ENCODE measurements around the gene SLC6A6. TPM values are rescaled to one million over a fixed set of nuclear protein-coding genes. Genes with fewer than 3 reads are reported as not detected.

SLC6A6 gene
- total RNA-seq: 8.5 and 13.5 TPM in 2 replicates

DNA sequence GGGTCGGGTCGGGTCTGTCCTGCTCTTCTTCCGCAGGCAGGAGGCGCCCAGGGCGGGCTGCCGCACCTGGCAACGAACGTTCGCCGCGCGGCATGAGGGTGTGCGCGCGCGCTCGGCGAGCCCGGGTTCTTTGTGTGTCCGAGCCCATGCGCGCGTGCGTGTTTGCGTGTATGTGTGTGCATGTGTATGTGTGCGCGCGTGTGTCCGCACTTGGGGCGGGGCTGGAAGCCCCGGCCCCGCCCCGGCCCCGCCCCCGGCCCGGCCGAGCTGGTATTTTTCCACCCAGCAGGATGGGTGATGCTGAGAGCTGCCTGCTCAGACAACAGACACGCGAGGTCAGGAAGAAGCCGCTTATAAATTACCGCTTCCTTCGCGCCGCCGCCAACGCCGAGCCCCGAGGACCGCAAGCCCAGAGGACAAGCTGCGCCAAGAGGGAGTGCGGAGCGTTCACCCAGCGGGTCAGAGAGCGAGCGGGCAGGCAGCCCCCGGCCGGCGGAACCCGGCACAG, at the start of gene SLC6A6:
TSS of gene SLC6A6 (plus strand) at position 303 of the 508 bp plus-strand sequence. CDS start 41,029 bp downstream, outside the sequence.
- DNase-seq (ENCODE audit: low read depth in 2 of 2): peak; percentile 95 to 97

DNA sequence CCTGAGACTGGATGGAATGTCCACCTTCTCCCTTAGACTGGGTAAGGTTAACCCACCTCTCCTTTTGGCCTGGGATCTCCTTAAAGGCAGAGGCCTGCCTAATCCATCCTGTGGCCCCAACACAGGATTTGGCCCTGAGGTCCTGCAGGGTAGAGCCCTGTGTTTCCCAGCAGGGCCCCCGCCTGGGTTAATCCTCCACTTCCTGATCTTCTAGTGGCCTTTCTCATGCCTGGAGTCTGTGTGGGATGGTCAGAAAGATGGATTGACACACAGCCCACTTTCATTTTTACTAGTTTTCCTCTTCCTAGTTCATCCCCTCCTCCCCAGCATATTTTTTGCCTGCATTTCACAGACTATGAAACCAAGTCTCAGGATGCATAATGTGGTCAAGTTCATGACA, 48.9 kb upstream of the SLC6A6 start:
- DNase-seq (ENCODE audit: low read depth in 2 of 2): no peak

DNA sequence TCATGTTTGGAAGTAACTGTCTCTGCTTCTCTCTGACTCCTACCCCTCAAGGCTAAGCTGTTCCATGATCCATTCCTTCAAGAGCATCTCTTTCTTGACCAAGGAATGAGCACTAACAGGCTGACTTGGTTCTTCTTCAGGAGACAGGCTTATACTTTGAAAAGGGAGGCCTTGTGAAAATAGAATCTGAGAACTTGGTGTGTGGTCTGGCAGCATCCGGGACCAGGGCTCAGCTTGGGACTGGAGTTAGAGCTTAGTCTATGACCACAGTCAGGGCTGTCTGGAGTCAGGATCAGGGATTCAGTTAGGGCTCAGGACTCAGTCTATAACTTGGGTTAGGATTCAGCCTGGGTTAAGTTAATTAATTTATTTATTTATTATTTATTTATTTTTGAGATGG, 44.9 kb upstream of the SLC6A6 start:
- DNase-seq (ENCODE audit: low read depth in 2 of 2): no peak

DNA sequence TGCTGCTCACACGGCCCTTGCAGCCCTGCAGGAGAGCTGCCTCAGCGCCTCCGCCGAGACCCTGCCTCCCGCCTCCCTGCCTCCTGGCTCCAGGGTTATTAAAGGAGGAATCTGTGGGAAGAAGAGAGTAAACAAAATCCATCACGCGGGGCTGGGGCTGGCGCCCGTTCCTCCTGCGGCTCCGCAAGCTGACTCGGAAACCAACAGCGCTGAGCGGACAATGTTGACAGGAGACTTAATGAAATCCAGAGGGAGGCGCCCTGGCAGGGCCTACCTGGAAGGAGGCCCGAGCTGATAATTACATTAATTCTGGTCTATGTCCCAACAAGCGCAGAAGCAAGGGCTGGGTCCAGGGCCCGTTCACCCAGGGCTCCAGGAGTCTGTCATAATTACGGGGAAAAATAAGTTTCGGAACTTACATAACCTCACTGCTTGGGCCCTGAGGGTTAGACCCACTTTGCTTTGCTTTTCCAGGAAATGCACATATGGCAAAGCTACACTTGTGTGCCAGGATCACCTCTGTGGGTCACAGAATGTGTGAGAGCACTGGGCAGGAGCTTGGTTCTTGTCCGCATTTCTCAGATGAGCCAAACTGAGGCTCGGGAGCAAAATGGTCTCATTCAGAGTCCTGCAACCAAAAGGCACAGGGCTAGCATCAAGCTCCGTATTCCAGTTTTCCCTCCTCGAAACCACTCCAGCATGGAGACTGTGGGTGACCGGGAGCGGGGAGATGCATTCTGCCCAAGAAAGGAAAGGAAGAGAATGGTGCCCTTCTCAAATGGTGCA, 43.8 kb upstream of the SLC6A6 start:
- no peak for DNase-seq (ENCODE audit: low read depth in 2 of 2)

DNA sequence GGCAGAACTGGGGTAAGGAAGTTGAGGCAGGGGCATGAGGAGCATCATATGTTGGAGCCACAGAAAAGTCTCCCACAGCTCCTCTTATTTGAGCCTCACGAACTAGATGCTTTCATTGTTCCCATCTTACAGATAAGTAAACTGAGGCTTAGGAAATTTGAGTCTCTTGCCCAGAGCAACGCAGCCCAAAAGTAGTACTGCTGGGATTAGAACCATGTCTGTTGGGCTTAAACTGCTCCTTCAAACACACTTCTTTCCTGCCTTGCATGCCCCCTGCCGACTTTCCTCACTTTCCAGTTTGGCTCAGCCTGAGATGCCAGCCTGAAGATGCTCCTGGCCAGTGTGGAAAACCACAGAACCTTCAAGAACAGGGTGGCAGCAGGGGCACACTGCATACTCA, 43.1 kb upstream of the SLC6A6 start:
- DNase-seq (ENCODE audit: low read depth in 2 of 2): no peak

DNA sequence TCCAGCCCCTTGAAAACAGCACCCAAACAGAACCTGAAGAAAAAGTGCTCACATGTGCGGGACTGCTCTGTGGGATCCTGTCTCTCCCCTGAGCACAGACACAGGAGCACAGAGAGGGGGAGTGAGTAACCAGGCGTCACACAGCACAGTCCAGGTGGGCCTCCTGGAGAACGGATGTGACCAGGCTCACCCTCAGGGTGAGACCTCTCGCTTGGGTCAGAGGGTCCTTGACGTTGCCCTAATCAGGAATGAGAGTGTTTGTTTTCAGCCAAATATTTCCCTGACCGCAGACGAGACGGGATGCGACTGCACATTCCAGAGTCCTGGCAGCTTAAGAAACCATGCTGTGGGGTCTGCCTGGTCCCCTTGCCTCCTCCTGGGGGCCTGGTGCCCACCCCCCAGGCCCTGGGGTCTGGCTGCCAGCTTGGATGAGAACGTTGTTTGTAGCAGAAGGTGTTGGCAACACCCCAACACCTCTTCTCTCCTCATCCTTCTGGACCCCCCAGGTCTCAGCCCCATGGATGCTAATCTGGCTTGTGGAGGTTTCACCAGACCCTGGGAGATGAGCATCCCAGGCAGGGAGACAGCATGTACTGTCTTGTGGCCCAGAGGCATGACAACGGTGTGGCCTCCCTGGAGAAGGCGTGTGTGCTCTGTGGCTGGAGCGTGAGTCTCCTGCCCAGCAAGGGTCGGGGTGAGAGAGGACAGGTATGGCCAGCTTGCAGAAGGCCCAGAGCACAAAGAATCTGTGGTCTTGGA, 42.1 kb upstream of the SLC6A6 start:
- DNase-seq (ENCODE audit: low read depth in 2 of 2): no peak

DNA sequence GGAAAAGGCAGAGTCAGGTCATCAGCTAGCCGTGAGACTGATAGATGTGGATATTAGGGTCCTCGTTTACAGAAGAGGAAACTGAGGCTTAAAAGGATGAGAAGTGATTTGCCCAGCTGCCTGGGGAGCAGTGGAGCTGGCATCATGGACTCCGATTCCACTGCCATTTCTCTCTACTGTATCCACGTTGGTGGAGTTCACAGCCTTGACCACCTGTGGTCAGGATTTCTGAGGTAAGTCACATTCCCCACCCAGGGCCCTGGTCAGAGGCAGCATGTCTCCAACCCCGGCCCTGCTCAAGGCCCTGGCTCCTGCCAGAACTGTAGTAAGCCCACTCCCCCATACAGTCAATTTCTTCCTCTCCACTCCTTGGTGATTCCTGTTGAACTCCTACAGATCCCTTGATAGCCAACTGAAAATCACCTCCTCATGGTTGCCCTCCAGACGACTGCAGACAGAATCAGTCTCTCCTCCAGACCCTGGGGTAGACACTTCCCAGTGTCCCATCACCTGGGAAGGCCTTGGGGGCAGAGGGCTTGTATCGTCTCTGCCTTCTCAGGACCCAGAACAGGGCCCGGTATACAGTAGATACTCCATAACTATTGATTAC, 41.2 kb upstream of the SLC6A6 start:
- no peak for DNase-seq (ENCODE audit: low read depth in 2 of 2)

DNA sequence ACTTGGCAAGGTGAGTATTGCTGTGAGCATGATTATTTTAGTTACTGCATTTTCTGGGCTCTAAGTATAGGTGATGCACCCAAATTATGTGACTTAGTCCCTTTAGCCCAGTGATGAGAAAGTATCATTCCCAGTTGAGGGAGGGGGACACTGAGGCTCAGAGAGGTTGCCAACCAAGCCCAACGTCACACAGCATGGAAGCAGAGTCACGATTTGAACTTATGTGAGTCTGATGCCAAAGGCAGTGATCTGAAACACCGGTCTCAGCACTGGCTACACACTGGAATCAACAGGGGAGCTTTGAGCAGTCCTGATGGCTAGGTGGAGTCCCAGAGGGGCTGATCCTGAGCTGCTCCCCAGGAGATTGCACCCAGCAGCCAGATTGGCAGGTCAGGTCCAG, 39.5 kb upstream of the SLC6A6 start:
- DNase-seq (ENCODE audit: low read depth in 2 of 2): no peak

DNA sequence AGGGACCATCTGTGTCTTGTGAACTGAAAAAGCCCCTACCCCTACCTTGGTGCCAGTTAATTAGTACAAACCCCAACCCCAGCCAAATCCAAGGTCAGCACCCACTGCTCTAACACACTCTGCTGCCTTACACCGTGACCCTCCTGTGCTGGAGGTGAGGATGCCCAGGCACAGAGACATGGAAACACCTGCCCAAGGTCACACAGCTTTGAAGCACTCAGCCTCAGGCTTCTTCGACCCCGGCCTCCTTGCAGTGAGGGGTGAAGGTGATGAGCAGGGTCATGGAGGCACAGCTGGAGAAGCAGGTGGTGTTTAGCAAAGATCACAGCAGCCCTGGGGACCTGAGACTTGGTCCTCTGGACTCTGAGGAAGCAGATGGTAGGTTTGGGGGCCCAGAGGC, 39.0 kb upstream of the SLC6A6 start:
- DNase-seq (ENCODE audit: low read depth in 2 of 2): no peak

DNA sequence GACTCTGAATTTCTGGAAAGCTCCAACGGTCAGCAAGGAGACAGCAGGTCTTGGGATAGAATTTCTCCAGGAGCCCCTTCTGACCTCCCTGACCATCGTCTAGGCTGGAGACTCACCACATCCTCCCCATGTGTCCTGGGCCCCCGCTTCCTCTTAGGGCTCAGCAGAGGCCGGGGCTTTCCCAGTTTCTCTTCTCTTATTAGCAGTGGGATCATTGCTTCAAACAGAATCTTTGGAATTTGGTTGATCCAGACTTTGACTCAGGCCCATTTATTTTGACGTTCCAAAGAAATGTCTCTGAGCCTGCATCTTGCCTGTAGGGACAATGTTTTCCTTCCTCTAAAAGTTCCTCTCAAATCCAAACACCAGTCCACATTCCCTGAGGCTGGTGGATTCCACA, 38.4 kb upstream of the SLC6A6 start:
- no peak for DNase-seq (ENCODE audit: low read depth in 2 of 2)

DNA sequence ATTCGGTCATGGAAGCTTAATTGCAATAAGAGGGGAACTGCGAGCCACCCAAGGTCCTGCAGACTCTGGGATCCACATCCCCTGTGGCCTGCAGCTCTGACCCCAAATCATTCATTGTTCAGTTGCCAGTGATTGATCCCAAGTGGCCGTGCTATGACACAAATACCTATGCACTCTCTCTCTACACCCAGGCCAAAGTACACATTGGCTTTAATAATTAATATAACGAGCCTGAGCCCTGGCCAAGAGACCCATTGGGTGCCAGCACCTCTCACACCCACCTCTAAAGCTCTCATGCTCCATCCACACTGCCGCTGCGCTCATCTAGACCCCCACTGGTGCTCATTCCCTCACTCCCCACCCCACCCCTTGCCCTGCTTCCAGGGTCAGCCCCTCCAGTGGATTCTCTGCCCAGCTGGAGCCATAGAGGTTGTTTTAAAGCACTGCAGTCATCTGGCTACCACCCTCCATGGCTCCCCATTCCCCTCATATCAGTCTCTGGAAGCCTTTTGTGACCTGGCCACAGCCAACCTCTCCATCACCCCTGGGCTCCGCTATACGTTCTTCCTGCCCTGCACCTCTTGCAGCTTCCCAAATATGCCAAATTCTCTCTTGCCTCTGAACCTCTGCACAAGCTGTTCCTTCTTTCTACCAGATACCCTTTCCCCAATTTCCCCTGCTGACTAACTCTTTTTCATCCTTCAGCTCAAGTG, 37.7 kb upstream of the SLC6A6 start:
- DNase-seq (ENCODE audit: low read depth in 2 of 2): no peak

DNA sequence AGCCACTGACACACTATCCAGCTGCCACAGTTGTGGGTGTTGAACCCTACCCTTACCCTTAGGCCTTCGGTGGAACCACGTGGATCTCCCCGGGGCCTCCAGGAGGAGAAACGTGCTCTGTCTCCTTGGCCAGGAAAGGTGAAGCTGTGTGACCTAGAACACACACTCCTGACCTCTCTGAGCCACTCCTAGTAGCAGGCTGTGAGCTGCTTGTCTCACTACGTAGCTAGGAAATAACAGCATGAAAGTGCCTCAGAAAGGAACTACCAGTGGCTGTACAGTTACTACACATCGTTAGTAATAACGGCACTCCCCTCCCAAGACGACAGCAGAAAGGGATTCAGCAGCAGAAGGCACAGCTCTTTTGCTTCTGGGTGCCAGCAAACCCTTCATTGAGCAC, 36.2 kb upstream of the SLC6A6 start:
- no peak for DNase-seq (ENCODE audit: low read depth in 2 of 2)

DNA sequence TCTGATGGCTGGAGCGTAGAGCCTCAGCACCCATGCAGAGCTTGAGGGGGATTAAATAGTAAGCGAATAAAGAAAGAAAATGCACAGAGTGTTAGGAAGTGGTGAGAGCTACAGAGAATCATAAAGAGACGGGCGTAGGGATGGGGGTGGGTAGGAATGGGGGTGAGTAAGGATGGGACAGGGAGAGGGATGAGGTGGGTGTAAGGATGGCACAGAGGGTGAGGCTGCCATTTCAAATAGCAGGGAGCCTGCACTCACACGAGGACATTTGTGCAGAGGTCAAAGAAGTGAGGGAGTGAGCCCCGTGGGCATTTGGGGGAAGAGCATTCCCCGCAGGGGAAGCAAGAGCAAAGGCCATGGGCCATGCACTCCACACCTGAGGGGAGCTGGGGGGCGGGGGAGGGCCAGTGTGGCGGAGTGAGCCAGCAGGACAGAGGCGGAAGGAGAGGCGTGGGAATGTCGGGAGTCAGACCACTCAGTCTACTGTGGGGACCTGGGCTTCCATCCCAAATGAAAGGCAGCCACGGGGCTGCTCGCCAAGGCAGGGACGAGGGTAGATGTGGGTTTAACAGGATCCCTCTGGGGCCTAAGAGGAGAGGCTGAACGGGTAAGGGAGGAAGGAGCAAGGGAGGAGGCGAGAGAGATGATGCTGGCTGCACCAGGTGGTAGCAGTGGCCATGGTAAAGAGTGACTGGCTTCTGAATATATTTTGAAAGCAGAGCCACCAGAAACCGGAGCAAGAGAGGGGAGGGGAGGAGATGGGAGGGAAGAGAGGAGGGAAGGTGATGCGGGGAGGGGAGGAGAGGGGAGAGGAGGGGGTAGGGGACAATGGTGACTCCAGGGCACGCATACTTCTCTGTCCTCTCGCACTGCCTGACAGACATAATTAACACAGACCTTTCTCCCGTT, 35.2 kb upstream of the SLC6A6 start:
- no peak for DNase-seq (ENCODE audit: low read depth in 2 of 2)

DNA sequence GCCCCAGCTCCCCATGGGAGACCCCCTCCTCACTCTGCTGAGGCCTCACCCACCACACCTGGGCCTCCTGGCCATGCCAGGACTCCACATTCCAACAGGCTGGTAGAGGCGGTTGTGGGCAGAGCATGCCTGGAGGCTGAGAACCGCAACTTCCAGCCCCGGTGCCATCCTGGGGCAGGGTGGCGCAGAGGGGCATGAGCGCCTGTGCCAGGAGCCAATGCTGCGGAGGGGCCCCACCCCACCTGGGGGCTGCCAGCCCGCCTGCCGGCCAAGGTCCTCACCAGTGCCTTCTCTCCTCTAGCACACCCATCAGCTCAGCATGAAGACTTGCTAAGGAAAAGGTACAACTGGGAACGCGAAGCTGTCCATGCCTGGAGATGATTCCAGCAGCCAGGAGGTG, 34.3 kb upstream of the SLC6A6 start:
- DNase-seq (ENCODE audit: low read depth in 2 of 2): no peak

DNA sequence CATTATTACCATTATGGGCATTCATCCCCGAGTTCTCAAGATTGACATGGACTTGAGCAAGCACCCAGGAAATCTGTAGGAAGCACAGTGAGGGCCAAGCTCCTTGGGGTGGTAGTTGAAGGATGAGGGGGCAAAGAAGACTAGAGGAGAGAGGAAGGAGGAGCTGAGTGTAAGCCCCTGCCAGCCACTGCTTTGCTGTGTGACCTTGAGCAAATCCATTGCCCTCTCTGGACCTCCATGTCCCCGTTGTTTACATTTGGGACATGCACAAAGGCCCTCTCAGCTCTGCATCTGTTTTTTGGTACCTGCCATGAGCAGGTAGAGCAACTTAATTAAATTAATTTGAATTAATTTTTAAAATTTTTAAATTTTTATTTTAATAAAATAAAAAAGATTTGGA, 33.5 kb upstream of the SLC6A6 start:
- no peak for DNase-seq (ENCODE audit: low read depth in 2 of 2)

DNA sequence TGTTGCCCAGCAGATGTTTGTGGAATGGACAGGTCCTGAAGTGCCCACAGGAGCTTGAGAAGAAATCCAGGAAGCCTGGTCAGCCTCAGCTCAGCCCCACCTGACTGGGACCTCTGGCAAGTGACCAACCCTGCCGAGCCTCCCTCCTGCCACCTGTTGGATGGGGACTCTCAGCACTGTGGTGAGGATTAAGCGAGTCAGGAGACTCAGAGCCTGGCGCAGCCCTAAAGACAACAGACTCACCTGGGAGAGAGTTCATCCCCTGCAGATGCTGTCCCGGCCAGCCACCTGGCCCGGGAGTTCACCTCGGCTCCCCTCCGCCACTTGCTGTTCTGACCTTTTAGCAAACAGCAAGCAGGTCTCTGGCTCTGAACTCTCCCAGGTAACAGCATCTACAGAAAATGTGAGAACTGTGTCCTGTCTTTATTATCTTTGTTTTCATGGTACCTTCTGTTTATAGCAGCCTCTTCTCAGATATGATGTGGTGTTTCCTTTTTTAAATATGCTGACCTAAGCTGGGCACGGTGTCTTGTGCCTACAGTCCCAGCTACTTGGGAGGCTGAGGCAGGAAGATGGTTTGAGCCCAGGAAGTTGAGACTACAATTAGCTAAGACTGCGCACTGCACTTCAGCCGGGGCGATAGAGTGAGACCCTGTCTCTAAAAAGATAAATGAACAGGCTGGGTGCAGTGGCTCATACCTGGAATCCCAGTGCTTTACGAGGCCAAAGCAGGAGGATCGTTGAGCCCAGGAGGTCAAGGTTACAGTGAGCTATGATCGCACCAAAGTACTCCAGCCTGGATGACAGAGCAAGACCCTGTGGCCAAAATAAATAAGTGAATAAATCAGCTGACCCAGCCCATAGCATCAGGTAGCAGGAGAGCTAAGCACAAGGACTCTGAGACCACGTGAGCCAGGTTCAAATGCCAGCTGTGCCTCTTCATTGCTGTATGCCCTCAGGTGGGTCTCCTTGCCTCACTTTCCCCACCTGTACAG, 32.4 kb upstream of the SLC6A6 start:
- no peak for DNase-seq (ENCODE audit: low read depth in 2 of 2)

DNA sequence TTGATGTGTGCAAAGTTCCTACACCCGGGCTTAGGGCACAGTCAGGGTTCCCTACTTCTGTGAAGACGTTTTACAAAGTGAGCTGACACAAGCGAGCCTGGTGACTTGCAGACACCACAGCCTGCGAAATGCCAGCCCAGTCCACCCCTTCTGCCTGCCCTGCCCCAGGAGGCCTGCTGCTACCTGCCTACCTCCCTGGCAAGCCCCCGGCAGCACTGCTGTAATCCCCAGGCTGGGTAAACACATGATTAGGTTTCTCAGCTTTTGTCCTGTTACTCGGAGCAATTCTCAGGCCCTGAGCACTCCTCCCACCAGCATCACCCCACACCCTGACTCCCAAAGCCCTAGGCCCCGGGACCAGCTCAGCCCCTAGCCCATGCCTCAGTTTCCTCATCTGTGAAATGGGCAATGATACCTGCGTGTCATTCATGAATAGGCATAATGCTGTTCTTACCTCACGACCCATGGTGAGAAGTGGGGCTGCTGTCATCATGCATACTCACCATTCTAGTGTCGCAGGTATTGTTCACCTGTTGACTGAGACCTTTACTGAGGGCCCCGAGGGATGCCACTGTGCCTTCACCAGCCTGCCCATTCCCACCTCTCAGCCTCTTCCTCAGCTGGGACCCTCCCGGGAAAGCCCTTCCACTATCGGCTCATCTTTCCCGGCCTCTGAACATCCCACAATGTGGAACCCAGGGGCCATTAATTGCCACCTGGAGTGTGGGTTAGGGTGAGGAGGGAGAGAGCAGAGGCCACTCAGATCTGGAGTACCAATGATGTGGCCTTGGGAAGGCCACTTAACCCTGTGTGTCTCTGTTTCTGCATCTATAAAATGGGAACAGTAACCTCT, 31.5 kb upstream of the SLC6A6 start:
- DNase-seq (ENCODE audit: low read depth in 2 of 2): no peak

Measured in lung microvascular endothelial cell (primary cell).